OCI-LY1 (cell line): ENCODE measurements around the gene RAB3IL1.

ENCODE experiments used
- CTCF ChIP-seq: fragments of 200-600 bp; sonication (generic), shearing (Covaris generic); IDR thresholded peaks from 2 replicates; pipeline ENCODE4 v1.5.1; 2017; ENCODE audit warnings: mild to moderate bottlenecking, antibody characterized with exemption, low read length, moderate library complexity, mixed read lengths
- EZH2 ChIP-seq: fragments of 200-600 bp; sonication (generic), shearing (Covaris generic); IDR thresholded peaks from 2 replicates; pipeline ENCODE4 v1.8.0; 2017; ENCODE audit warnings: borderline replicate concordance, mixed run types, mild to moderate bottlenecking, antibody characterized with exemption, low read length, moderate library complexity, mixed read lengths

DNA sequence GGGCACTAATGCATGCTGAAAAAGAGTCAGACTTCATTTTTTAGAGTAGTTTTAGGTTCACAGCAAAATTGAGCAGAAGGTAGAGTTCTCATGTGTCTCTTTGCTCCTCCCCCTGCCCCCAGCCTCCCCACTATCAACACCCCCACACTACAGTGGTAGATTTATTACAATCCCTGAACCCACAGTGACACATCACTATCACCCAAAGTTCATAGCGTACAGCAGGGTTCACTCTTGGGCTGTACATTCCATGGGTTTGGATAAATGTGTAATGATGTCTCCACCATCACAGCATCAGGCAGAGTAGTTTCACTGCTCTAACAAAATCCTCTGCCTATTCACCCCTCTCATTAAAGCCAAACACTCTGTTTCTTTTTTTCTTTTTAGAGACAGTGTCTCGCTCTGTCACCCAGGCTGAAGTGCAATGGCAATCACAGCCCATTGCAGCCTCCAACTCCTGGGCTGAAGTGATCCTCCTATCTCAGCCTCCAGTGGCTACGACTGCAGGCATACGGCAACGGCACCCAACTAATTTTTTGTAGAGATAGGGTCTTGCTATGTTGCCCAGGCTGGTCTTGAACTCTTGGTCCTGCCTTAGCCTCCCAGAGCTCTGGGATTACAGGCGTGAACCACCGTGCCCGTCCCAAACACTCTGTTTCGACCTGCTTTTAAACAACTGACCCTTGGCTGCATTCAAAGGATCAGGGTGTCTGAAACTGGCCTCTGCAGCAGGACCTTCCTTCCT lies 36.9 kb upstream of the RAB3IL1 start:
- TF ChIP-seq CTCF (no peak), EZH2 (no peak)
